Mucosa of rectum (tissue), 2 donors: ENCODE data around the gene SLCO4A1.
"Not testable (repeated sequence)": the region's sequence is repeated elsewhere in the genome, so short reads cannot be mapped to it uniquely, and the experiment has no call there.

Experiments
- H3K27ac ChIP-seq, 2 donors: one replicate each; pipeline ENCODE4 v1.7.0; 2013; ENCODE audit warnings: inconsistent platforms in 2 of 2, low read depth in 2 of 2, low read length in 2 of 2
- H3K27me3 ChIP-seq, 2 donors: one replicate each; pipeline ENCODE4 v1.7.0; 2013; ENCODE audit warnings: low read length in 2 of 2; ENCODE audit not compliant: control insufficient read depth in 2 of 2, insufficient read depth in 2 of 2
- H3K36me3 ChIP-seq, 2 donors: one replicate each; pipeline ENCODE4 v1.7.0; 2013; ENCODE audit warnings: low read length in 2 of 2; ENCODE audit not compliant: control insufficient read depth in 2 of 2, insufficient read depth in 2 of 2
- H3K4me1 ChIP-seq, 2 donors: one replicate each; pipeline ENCODE4 v1.7.0; 2013; ENCODE audit warnings: low read length in 2 of 2, mild to moderate bottlenecking in 1 of 2; ENCODE audit not compliant: control insufficient read depth in 2 of 2, insufficient read depth in 2 of 2
- H3K4me3 ChIP-seq, 2 donors: one replicate each; pipeline ENCODE4 v1.7.0; 2013; ENCODE audit warnings: low read length in 2 of 2
- H3K9ac ChIP-seq, 2 donors: one replicate each; pipeline ENCODE4 v1.7.0; 2013; ENCODE audit warnings: low read length in 2 of 2, low read depth in 1 of 2, mild to moderate bottlenecking in 1 of 2
- H3K9me3 ChIP-seq, 2 donors: one replicate each; pipeline ENCODE4 v1.7.0; 2013; ENCODE audit warnings: low read length in 2 of 2; ENCODE audit not compliant: control insufficient read depth in 2 of 2
- donor health status: healthy.
- donor health status: Normal muscosa, but diverticular disease.

The SLCO4A1 gene

GRCh38 chr20:62675156-62675876 is 33.0 kb downstream of the SLCO4A1 start:
- Histone ChIP-seq H3K36me3 (peaks cover 0 to 2% of the 10 kb centered on the region in 2 donors), H3K27ac (no peak overlapping the region), H3K27me3 (no peaks in the 10 kb centered on the region), H3K9ac (no peak overlapping the region), H3K4me3 (no peak overlapping the region), H3K4me1 (no peaks in the 10 kb centered on the region), H3K9me3 (no peaks in the 10 kb centered on the region)

- H3K27ac ChIP-seq = no peak overlapping the region
- H3K4me3 ChIP-seq = no peak overlapping the region
- no peaks in the 10 kb centered on the region for H3K27me3 ChIP-seq
- no peaks in the 10 kb centered on the region for H3K4me1 ChIP-seq
- peaks cover 0 to 2% of the 10 kb centered on the region in 2 donors for H3K36me3 ChIP-seq
- H3K9me3 ChIP-seq = no peaks in the 10 kb centered on the region
- no peak overlapping the region for H3K9ac ChIP-seq
These were observed 33.6 kb downstream of the SLCO4A1 start for GRCh38 chr20:62675877-62676260.

GRCh38 chr20:62676976-62677375 is 34.7 kb downstream of the SLCO4A1 start:
- no peak overlapping the region for H3K27ac ChIP-seq
- H3K36me3 ChIP-seq = peaks cover 0 to 2% of the 10 kb centered on the region in 2 donors
- no peaks in the 10 kb centered on the region for H3K27me3 ChIP-seq
- H3K9me3 ChIP-seq = no peaks in the 10 kb centered on the region
- no peaks in the 10 kb centered on the region for H3K4me1 ChIP-seq
- H3K9ac ChIP-seq = no peak overlapping the region
- no peak overlapping the region for H3K4me3 ChIP-seq

- H3K9ac ChIP-seq = no peak overlapping the region
- no peak overlapping the region for H3K4me3 ChIP-seq
- no peaks in the 10 kb centered on the region for H3K36me3 ChIP-seq
- no peaks in the 10 kb centered on the region for H3K4me1 ChIP-seq
- H3K27ac ChIP-seq = no peak overlapping the region
- H3K9me3 ChIP-seq = no peaks in the 10 kb centered on the region
- no peaks in the 10 kb centered on the region for H3K27me3 ChIP-seq
These were observed 35.4 kb downstream of the SLCO4A1 start for GRCh38 chr20:62677678-62678077.

DNA sequence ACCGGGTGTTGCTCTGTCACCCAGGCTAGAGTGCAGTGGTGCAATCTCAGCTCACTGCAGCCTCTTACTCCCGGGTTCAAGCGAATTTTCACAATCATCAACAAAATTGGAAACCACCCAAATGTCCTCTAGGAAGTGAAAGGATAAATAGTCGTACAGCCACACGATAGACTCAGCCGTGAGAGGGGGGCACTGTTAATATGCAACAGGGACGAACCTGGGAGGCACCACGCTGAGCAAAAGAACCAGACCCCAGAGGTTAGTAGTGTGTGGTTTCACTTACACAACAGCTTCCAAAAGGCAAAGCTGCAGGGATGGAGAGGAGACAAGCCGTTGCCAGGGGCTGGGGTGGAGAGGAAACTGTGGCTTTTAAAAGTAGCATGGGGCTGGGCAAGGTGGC is 36.2 kb downstream of the SLCO4A1 start:
- Histone ChIP-seq H3K4me1 (no peaks in the 10 kb centered on the region), H3K36me3 (no peaks in the 10 kb centered on the region), H3K4me3 (no peak overlapping the region), H3K9ac (no peak overlapping the region), H3K9me3 (no peaks in the 10 kb centered on the region), H3K27me3 (no peaks in the 10 kb centered on the region), H3K27ac (no peak overlapping the region)

DNA sequence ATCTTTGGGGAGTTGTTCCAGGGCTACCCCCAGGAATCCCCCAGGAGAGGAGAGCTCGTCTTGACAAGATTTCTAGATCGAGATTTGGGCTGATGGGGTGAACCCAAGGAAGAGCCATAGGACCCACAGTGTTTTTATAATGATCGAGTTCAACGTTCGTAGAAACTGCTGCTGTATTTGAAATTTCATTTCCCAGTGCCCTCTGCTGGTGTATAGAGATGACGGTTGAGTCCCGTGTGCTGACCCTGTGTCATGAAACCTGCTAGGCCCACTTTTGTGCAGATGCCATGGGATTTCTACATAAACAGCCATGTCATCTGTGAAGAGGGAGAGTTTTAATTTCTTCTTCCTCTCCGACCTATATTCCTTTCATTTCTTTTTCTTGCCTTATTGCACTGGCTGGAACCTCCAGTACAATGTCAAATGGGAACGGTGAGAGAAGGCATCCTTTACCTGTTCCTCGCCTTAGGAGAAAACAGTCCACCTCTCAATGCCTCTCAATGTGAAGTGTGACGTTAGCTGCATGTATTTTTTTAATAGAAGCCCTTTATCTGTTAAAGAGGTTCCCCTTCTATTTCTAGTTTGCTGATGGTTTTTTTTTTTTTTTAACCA is 37.8 kb downstream of the SLCO4A1 start:
- H3K27ac ChIP-seq = no peak overlapping the region
- no peaks in the 10 kb centered on the region for H3K27me3 ChIP-seq
- no peaks in the 10 kb centered on the region for H3K4me1 ChIP-seq
- H3K9me3 ChIP-seq = no peaks in the 10 kb centered on the region
- no peak overlapping the region for H3K4me3 ChIP-seq
- H3K36me3 ChIP-seq = no peaks in the 10 kb centered on the region
- H3K9ac ChIP-seq = no peak overlapping the region

GRCh38 chr20:62682912-62683517 is 40.7 kb downstream of the SLCO4A1 start:
- peaks cover 3 to 8% of the 10 kb centered on the region in 2 donors for H3K4me1 ChIP-seq

GRCh38 chr20:62683660-62684322 is 41.5 kb downstream of the SLCO4A1 start:
- H3K27ac ChIP-seq, H3K4me1 ChIP-seq, H3K4me3 ChIP-seq, H3K9ac ChIP-seq, H3K27me3 ChIP-seq, H3K9me3 ChIP-seq, H3K36me3 ChIP-seq: not testable (repeated sequence)

More at GRCh38 chr20:62682912-62683517, 40.7 kb downstream of the SLCO4A1 start:
- Histone ChIP-seq H3K4me3 (no peak overlapping the region), H3K27ac (no peak overlapping the region), H3K27me3 (peaks cover 0 to 7% of the 10 kb centered on the region in 2 donors), H3K36me3 (no peaks in the 10 kb centered on the region), H3K9ac (no peak overlapping the region), H3K9me3 (no peaks in the 10 kb centered on the region)

GRCh38 chr20:62684981-62685380 is 42.7 kb downstream of the SLCO4A1 start:
- Histone ChIP-seq H3K27me3 (peaks cover 0 to 7% of the 10 kb centered on the region in 2 donors), H3K9me3 (no peaks in the 10 kb centered on the region), H3K4me1 (peaks cover 3 to 8% of the 10 kb centered on the region in 2 donors)

More at GRCh38 chr20:62684981-62685380, 42.7 kb downstream of the SLCO4A1 start:
- no peak overlapping the region for H3K27ac ChIP-seq
- H3K4me3 ChIP-seq = no peak overlapping the region
- H3K36me3 ChIP-seq = no peaks in the 10 kb centered on the region
- no peak overlapping the region for H3K9ac ChIP-seq
